CD4-positive, CD25-positive, alpha-beta regulatory T cell (primary cell): ENCODE results near the gene CASP14. TPM values are rescaled to one million over a fixed set of nuclear protein-coding genes. Genes with fewer than 3 reads are reported as not detected.

Experiments
- ATAC-seq, 2 donors: fragments of 150-1000 bp; cut with Tn5 transposase; one replicate each; pipeline ENCODE4 v1.10.0; 2021; ENCODE audit warnings: low read depth in 2 of 2, moderate number of reproducible peaks in 2 of 2, moderate library complexity in 1 of 2
- DNase-seq, 3 donors: peaks; one replicate each; pipeline versions ENCODE4 v3.0.0 to v3.0.0-alpha.2; 2012 to 2022; ENCODE audit warnings: mixed read lengths in 1 of 3
- H3K27ac ChIP-seq: one replicate; pipeline ENCODE4 v1.7.0; 2013; ENCODE audit warnings: mild to moderate bottlenecking, low read length; ENCODE audit not compliant: insufficient read depth, poor library complexity, severe bottlenecking
- H3K27me3 ChIP-seq: one replicate; pipeline ENCODE4 v1.7.0; 2013; ENCODE audit warnings: low read length; ENCODE audit not compliant: control insufficient read depth, insufficient read depth
- H3K36me3 ChIP-seq: one replicate; pipeline ENCODE4 v1.7.0; 2013; ENCODE audit warnings: mild to moderate bottlenecking, low read length, moderate library complexity; ENCODE audit not compliant: control insufficient read depth, insufficient read depth
- H3K4me1 ChIP-seq: 2 replicates; pipeline ENCODE4 v1.7.0; 2013; ENCODE audit warnings: mild to moderate bottlenecking, low read length; ENCODE audit not compliant: insufficient read depth, control insufficient read depth, poor library complexity, severe bottlenecking
- H3K4me3 ChIP-seq: one replicate; pipeline ENCODE4 v1.7.0; 2013; ENCODE audit warnings: low read depth, mild to moderate bottlenecking, low read length, moderate library complexity
- H3K9me3 ChIP-seq, 2 experiments: 1 replicate in 1 of 2; 2 replicates in 1 of 2; pipeline ENCODE4 v1.7.0; 2013; ENCODE audit warnings: low read length in 2 of 2, mild to moderate bottlenecking in 1 of 2, moderate library complexity in 1 of 2; ENCODE audit not compliant: control insufficient read depth in 2 of 2
- H3K27ac Mint-ChIP-seq, 3 donors: one replicate each; pipeline ENCODE4 v1.8.0; 2020 to 2022; ENCODE audit warnings: mild to moderate bottlenecking in 3 of 3, mixed read lengths in 3 of 3, moderate library complexity in 2 of 3
- H3K27me3 Mint-ChIP-seq: one replicate; pipeline ENCODE4 v1.8.0; 2022; ENCODE audit warnings: mild to moderate bottlenecking, mixed read lengths
- H3K36me3 Mint-ChIP-seq: one replicate; pipeline ENCODE4 v1.8.0; 2020; ENCODE audit warnings: mixed read lengths
- H3K4me1 Mint-ChIP-seq, 4 donors: one replicate each; pipeline ENCODE4 v1.8.0; 2020 to 2022; ENCODE audit warnings: mixed read lengths in 4 of 4, mild to moderate bottlenecking in 1 of 4
- H3K4me3 Mint-ChIP-seq, 4 donors: one replicate each; pipeline ENCODE4 v1.8.0; 2020 to 2022; ENCODE audit warnings: mild to moderate bottlenecking in 4 of 4, mixed read lengths in 4 of 4, moderate library complexity in 3 of 4
- H3K9me3 Mint-ChIP-seq, 7 donors: one replicate each; pipeline ENCODE4 v1.8.0; 2020 to 2022; ENCODE audit warnings: mixed read lengths in 7 of 7, mild to moderate bottlenecking in 3 of 7, moderate library complexity in 2 of 7
- polyA plus RNA-seq, 4 donors: library from polyadenylated mRNA; unstranded; fragments of 300-500 nt; fragmentation: Illumina TruSeq; gene quantifications; one replicate each; pipeline ENCODE4 v1.2.3, GENCODE V29; 2021
- total RNA-seq: library from RNA; stranded (reverse); gene quantifications from one replicate; pipeline ENCODE4 v1.2.3, GENCODE V29; 2022

The CASP14 gene
- total and polyA plus RNA-seq, 5 donors from 2014 or later = not detected

- H3K9me3 ChIP-seq = no peaks in the 10 kb centered on the region
- no peak overlapping the region for H3K27ac ChIP-seq
- no peak overlapping the region for H3K4me3 Mint-ChIP-seq
- DNase-seq (no peak), ATAC-seq (no peak)
- H3K36me3 Mint-ChIP-seq = no peaks in the 10 kb centered on the region
- H3K9me3 Mint-ChIP-seq = peaks cover 0 to 1% (median 0%) of the 10 kb centered on the region in 7 donors
- no peak overlapping the region for H3K27ac Mint-ChIP-seq
- no peak overlapping the region for H3K4me3 ChIP-seq
- H3K27me3 Mint-ChIP-seq = no peaks in the 10 kb centered on the region
- H3K27me3 ChIP-seq = no peaks in the 10 kb centered on the region
- no peaks in the 10 kb centered on the region for H3K4me1 Mint-ChIP-seq
- H3K36me3 ChIP-seq = no peaks in the 10 kb centered on the region
- H3K4me1 ChIP-seq = no peaks in the 10 kb centered on the region
Measured at GRCh38 chr19:15022752-15023151, 26.5 kb upstream of the CASP14 start.

GRCh38 chr19:15025217-15025616 is 24.1 kb upstream of the CASP14 start:
- H3K27ac ChIP-seq = no peak overlapping the region
- Mint-ChIP-seq H3K4me1 (no peaks in the 10 kb centered on the region), H3K4me3 (no peak overlapping the region), H3K27ac (no peak overlapping the region), H3K36me3 (no peaks in the 10 kb centered on the region), H3K27me3 (no peaks in the 10 kb centered on the region), H3K9me3 (no peaks in the 10 kb centered on the region)
- no peaks in the 10 kb centered on the region for H3K4me1 ChIP-seq
- DNase-seq (peak in 1 of 3 donors; percentile 20), ATAC-seq (no peak)
- no peaks in the 10 kb centered on the region for H3K36me3 ChIP-seq
- no peak overlapping the region for H3K4me3 ChIP-seq
- H3K27me3 ChIP-seq = no peaks in the 10 kb centered on the region
- H3K9me3 ChIP-seq = no peaks in the 10 kb centered on the region

- Histone ChIP-seq H3K9me3 (no peaks in the 10 kb centered on the region), H3K27ac (no peak overlapping the region), H3K27me3 (peaks cover 2% of the 10 kb centered on the region), H3K4me1 (no peaks in the 10 kb centered on the region), H3K36me3 (no peaks in the 10 kb centered on the region), H3K4me3 (no peak overlapping the region)
- no peaks in the 10 kb centered on the region for H3K27me3 Mint-ChIP-seq
- DNase-seq (no peak), ATAC-seq (no peak)
- no peaks in the 10 kb centered on the region for H3K9me3 Mint-ChIP-seq
- H3K27ac Mint-ChIP-seq = no peak overlapping the region
- no peaks in the 10 kb centered on the region for H3K36me3 Mint-ChIP-seq
- H3K4me1 Mint-ChIP-seq = no peaks in the 10 kb centered on the region
- H3K4me3 Mint-ChIP-seq = no peak overlapping the region
Measured at GRCh38 chr19:15028490-15028889, 20.8 kb upstream of the CASP14 start.

- Mint-ChIP-seq H3K4me3 (no peak overlapping the region), H3K27ac (no peak overlapping the region), H3K36me3 (no peaks in the 10 kb centered on the region), H3K4me1 (peaks cover 0 to 2% (median 0%) of the 10 kb centered on the region in 4 donors), H3K9me3 (no peaks in the 10 kb centered on the region), H3K27me3 (no peaks in the 10 kb centered on the region)
- Histone ChIP-seq H3K27me3 (peaks cover 2% of the 10 kb centered on the region), H3K36me3 (no peaks in the 10 kb centered on the region), H3K9me3 (no peaks in the 10 kb centered on the region), H3K4me3 (no peak overlapping the region), H3K4me1 (no peaks in the 10 kb centered on the region), H3K27ac (no peak overlapping the region)
- ATAC-seq (no peak), DNase-seq (no peak)
Measured at GRCh38 chr19:15031675-15032074, 17.6 kb upstream of the CASP14 start.

- Histone ChIP-seq H3K27ac (no peak overlapping the region), H3K4me3 (no peak overlapping the region), H3K4me1 (no peaks in the 10 kb centered on the region), H3K9me3 (no peaks in the 10 kb centered on the region), H3K36me3 (no peaks in the 10 kb centered on the region), H3K27me3 (peaks cover 5% of the 10 kb centered on the region)
- Mint-ChIP-seq H3K27me3 (peaks cover 10% of the 10 kb centered on the region), H3K4me1 (peaks cover 0 to 2% (median 0%) of the 10 kb centered on the region in 4 donors), H3K36me3 (no peaks in the 10 kb centered on the region), H3K27ac (no peak overlapping the region), H3K9me3 (peaks cover 0 to 2% (median 0%) of the 10 kb centered on the region in 7 donors), H3K4me3 (no peak overlapping the region)
- ATAC-seq (no peak), DNase-seq (no peak)
Measured at GRCh38 chr19:15035795-15036311, 13.4 kb upstream of the CASP14 start.

GRCh38 chr19:15037586-15037985 is 11.7 kb upstream of the CASP14 start:
- Histone ChIP-seq H3K36me3 (no peaks in the 10 kb centered on the region), H3K27ac (no peak overlapping the region), H3K9me3 (no peaks in the 10 kb centered on the region), H3K27me3 (peaks cover 6% of the 10 kb centered on the region), H3K4me1 (no peaks in the 10 kb centered on the region), H3K4me3 (no peak overlapping the region)
- DNase-seq (no peak), ATAC-seq (no peak)
- H3K27me3 Mint-ChIP-seq = peaks cover 10% of the 10 kb centered on the region
- H3K4me3 Mint-ChIP-seq = no peak overlapping the region
- H3K36me3 Mint-ChIP-seq = no peaks in the 10 kb centered on the region
- H3K27ac Mint-ChIP-seq = no peak overlapping the region
- H3K4me1 Mint-ChIP-seq = peaks cover 0 to 2% (median 0%) of the 10 kb centered on the region in 4 donors
- peaks cover 0 to 2% (median 0%) of the 10 kb centered on the region in 7 donors for H3K9me3 Mint-ChIP-seq

GRCh38 chr19:15038294-15038693 is 11.0 kb upstream of the CASP14 start:
- peaks cover 0 to 2% (median 0%) of the 10 kb centered on the region in 4 donors for H3K4me1 Mint-ChIP-seq
- no peak for ATAC-seq
- peaks cover 0 to 2% (median 0%) of the 10 kb centered on the region in 7 donors for H3K9me3 Mint-ChIP-seq
- Histone ChIP-seq H3K4me3 (no peak overlapping the region), H3K36me3 (no peaks in the 10 kb centered on the region), H3K27me3 (peaks cover 6% of the 10 kb centered on the region), H3K4me1 (no peaks in the 10 kb centered on the region), H3K9me3 (no peaks in the 10 kb centered on the region), H3K27ac (no peak overlapping the region)
- no peak for DNase-seq
- H3K27me3 Mint-ChIP-seq = peaks cover 10% of the 10 kb centered on the region
- no peak overlapping the region for H3K27ac Mint-ChIP-seq
- no peak overlapping the region for H3K4me3 Mint-ChIP-seq
- no peaks in the 10 kb centered on the region for H3K36me3 Mint-ChIP-seq

- Mint-ChIP-seq H3K4me1 (no peaks in the 10 kb centered on the region), H3K27ac (no peak overlapping the region), H3K4me3 (no peak overlapping the region), H3K9me3 (peaks cover 0 to 3% (median 0%) of the 10 kb centered on the region in 7 donors), H3K27me3 (peaks cover 10% of the 10 kb centered on the region), H3K36me3 (no peaks in the 10 kb centered on the region)
- peaks cover 7% of the 10 kb centered on the region for H3K27me3 ChIP-seq
- H3K4me3 ChIP-seq = no peak overlapping the region
- no peaks in the 10 kb centered on the region for H3K4me1 ChIP-seq
- DNase-seq (no peak), ATAC-seq (no peak)
- no peak overlapping the region for H3K27ac ChIP-seq
- no peaks in the 10 kb centered on the region for H3K9me3 ChIP-seq
- no peaks in the 10 kb centered on the region for H3K36me3 ChIP-seq
Measured at GRCh38 chr19:15042003-15042402, 7.3 kb upstream of the CASP14 start.
